ENCODE data around the gene SMARCD3.

- no peak for TF ChIP-seq SUZ12 (IDR thresholded peaks at IDR 0.05)
- TF ChIP-seq, protein P1, sequence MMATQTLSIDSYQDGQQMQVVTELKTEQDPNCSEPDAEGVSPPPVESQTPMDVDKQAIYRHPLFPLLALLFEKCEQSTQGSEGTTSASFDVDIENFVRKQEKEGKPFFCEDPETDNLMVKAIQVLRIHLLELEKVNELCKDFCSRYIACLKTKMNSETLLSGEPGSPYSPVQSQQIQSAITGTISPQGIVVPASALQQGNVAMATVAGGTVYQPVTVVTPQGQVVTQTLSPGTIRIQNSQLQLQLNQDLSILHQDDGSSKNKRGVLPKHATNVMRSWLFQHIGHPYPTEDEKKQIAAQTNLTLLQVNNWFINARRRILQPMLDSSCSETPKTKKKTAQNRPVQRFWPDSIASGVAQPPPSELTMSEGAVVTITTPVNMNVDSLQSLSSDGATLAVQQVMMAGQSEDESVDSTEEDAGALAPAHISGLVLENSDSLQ (IDR thresholded peaks at IDR 0.05) = no peak
- no peak for TF ChIP-seq FOXA1 (IDR thresholded peaks at IDR 0.05)
- TF ChIP-seq ELF4 (IDR thresholded peaks at IDR 0.05) = no peak
- no peak for TF ChIP-seq ARNT (IDR thresholded peaks at IDR 0.05)
- no peak for TF ChIP-seq TARDBP (IDR thresholded peaks at IDR 0.05)
- TF ChIP-seq SP1 (IDR thresholded peaks at IDR 0.05) = no peak
Observed at GRCh38 chr7:151289891-151290290, 41.4 kb upstream of the SMARCD3 start.

All from HEK293T (cell line).